Measurements from ENCODE around the gene CD2.

DNA sequence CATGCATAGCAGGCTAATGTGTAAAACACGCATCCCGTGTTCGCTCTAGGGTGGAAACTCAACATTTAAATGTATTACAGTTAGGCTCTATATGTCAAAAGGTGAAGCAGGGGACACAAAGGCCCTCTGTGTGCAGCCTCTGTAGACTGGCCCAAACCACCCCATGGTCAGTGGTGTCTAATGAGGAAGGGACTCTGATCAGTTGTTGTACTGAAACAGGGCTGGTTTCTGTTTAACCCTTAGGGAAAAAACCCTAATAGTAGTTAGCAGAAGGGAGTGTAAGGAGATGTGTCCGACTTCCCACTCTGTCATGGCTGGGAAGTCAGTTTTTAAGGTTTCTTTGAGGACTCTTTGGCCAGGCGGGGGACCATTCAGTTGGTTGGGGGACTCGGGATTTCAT is 21.5 kb upstream of the CD2 start:
- TF ChIP-seq, protein P1, sequence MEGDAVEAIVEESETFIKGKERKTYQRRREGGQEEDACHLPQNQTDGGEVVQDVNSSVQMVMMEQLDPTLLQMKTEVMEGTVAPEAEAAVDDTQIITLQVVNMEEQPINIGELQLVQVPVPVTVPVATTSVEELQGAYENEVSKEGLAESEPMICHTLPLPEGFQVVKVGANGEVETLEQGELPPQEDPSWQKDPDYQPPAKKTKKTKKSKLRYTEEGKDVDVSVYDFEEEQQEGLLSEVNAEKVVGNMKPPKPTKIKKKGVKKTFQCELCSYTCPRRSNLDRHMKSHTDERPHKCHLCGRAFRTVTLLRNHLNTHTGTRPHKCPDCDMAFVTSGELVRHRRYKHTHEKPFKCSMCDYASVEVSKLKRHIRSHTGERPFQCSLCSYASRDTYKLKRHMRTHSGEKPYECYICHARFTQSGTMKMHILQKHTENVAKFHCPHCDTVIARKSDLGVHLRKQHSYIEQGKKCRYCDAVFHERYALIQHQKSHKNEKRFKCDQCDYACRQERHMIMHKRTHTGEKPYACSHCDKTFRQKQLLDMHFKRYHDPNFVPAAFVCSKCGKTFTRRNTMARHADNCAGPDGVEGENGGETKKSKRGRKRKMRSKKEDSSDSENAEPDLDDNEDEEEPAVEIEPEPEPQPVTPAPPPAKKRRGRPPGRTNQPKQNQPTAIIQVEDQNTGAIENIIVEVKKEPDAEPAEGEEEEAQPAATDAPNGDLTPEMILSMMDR (conservative IDR thresholded peaks at IDR 0.05; ENCODE audit: low read length), result no peak
- no peak for TF ChIP-seq EZH2phosphoT487 (IDR thresholded peaks at IDR 0.05; ENCODE audit: borderline replicate concordance)

Measured in Loucy (cell line).